B cell (primary cell): ENCODE results near the gene SYNE1. TPM values are rescaled to one million over a fixed set of nuclear protein-coding genes. Genes with fewer than 3 reads are reported as not detected.
"Not testable (repeated sequence)": the region's sequence is repeated elsewhere in the genome, so short reads cannot be mapped to it uniquely, and the experiment has no call there.

Experiments
- ATAC-seq: fragments of 200-7000 bp; cut with Tn5 transposase; one replicate; pipeline ENCODE4 v1.10.0; 2021; ENCODE audit warnings: low read depth, mild to moderate bottlenecking, moderate number of reproducible peaks, moderate library complexity
- CTCF ChIA-PET: fragments of 350-600 bp; sonication (Branson Sonifier 250); formaldehyde crosslinking; loops from one replicate; lab custom pipeline; 2021; ENCODE audit warnings: antibody characterized with exemption, inconsistent platforms; lab: Charles Lee
- POLR2A ChIA-PET: fragments of 350-600 bp; sonication (Branson Sonifier 250); formaldehyde crosslinking; loops from one replicate; lab custom pipeline; 2021; ENCODE audit warnings: antibody characterized with exemption; lab: Charles Lee
- DNase-seq: peaks from one replicate; pipeline ENCODE4 v3.0.0; 2013
- H2AFZ ChIP-seq: 2 replicates; pipeline ENCODE4 v1.6.1; 2012; ENCODE audit warnings: mild to moderate bottlenecking, low read depth, low read length; ENCODE audit not compliant: insufficient read depth, poor library complexity, severe bottlenecking
- H3K27ac ChIP-seq, 2 donors: 1 replicate in 1 of 2; 2 replicates in 1 of 2; pipeline ENCODE4 v1.5.1; 2012 to 2013; ENCODE audit warnings: low read length in 2 of 2, mild to moderate bottlenecking in 2 of 2, moderate library complexity in 1 of 2
- H3K27me3 ChIP-seq, 4 experiments: fragments of 200-600 bp in 1 of 4; sonication (generic) in 1 of 4; replicated peaks in 1 of 4; 1 replicate in 2 of 4; 2 replicates in 2 of 4; pipeline versions ENCODE4 v1.6.1 to v1.7.0; 2013 to 2016; ENCODE audit warnings: low read length in 3 of 4, mild to moderate bottlenecking in 2 of 4, mixed read lengths in 1 of 4, moderate library complexity in 1 of 4; ENCODE audit not compliant: insufficient read depth in 4 of 4, control insufficient read depth in 3 of 4; ENCODE audit errors: control extremely low read depth in 1 of 4
- H3K36me3 ChIP-seq, 2 experiments: replicated peaks in 1 of 2; 1 replicate in 1 of 2; 2 replicates in 1 of 2; pipeline versions ENCODE4 v1.6.1 to v1.7.1; 2013; ENCODE audit warnings: low read length in 1 of 2; ENCODE audit not compliant: insufficient read depth in 2 of 2, control insufficient read depth in 1 of 2; ENCODE audit errors: control extremely low read depth in 1 of 2, extremely low read depth in 1 of 2
- H3K4me1 ChIP-seq, 2 donors: fragments of 200-600 bp in 1 of 2; sonication (generic) in 1 of 2; 1 replicate in 1 of 2; 2 replicates in 1 of 2; pipeline versions ENCODE4 v1.5.1 to v1.6.1; 2013 to 2017; ENCODE audit warnings: low read length in 2 of 2; ENCODE audit not compliant: control insufficient read depth in 2 of 2, insufficient read depth in 2 of 2
- H3K4me2 ChIP-seq: replicated peaks from 2 replicates; pipeline ENCODE3; 2012; ENCODE audit warnings: mild to moderate bottlenecking, low read depth, low read length; ENCODE audit not compliant: poor library complexity, severe bottlenecking
- H3K4me3 ChIP-seq, 5 experiments: fragments of 200-600 bp in 1 of 5; sonication (generic) in 1 of 5; 1 replicate in 3 of 5; 2 replicates in 2 of 5; pipeline versions ENCODE4 v1.5.1 to v1.7.0; 2011 to 2016; ENCODE audit warnings: low read length in 4 of 5, mild to moderate bottlenecking in 4 of 5, low read depth in 2 of 5, control low read depth in 1 of 5, moderate library complexity in 1 of 5; ENCODE audit not compliant: insufficient read depth in 1 of 5; ENCODE audit errors: control extremely low read depth in 1 of 5, extremely low read depth in 1 of 5
- H3K79me2 ChIP-seq: fragments of 200-600 bp; sonication (generic); one replicate; pipeline ENCODE4 v1.6.0; 2016; ENCODE audit warnings: low read length; ENCODE audit not compliant: control insufficient read depth, insufficient read depth
- H3K9ac ChIP-seq: fragments of 200-600 bp; sonication (generic); 2 replicates; pipeline ENCODE4 v1.6.1; 2017; ENCODE audit warnings: mild to moderate bottlenecking, low read length, moderate library complexity
- H3K9me3 ChIP-seq, 3 donors: one replicate each; pipeline versions ENCODE4 v1.6.1 to v1.7.1; 2013; ENCODE audit warnings: low read length in 2 of 3; ENCODE audit not compliant: control insufficient read depth in 2 of 3, insufficient read depth in 1 of 3; ENCODE audit errors: control extremely low read depth in 1 of 3
- H4K20me1 ChIP-seq: 2 replicates; pipeline ENCODE4 v1.6.0; 2012; ENCODE audit warnings: mild to moderate bottlenecking, low read length; ENCODE audit not compliant: insufficient read depth, control insufficient read depth, poor library complexity, severe bottlenecking
- H3K27ac Mint-ChIP-seq: one replicate; pipeline ENCODE4 v1.8.0; 2021; ENCODE audit warnings: mixed read lengths
- H3K27me3 Mint-ChIP-seq: one replicate; pipeline ENCODE4 v1.8.0; 2021; ENCODE audit warnings: mixed read lengths
- H3K4me1 Mint-ChIP-seq: one replicate; pipeline ENCODE4 v1.8.0; 2021; ENCODE audit warnings: mixed read lengths
- H3K4me3 Mint-ChIP-seq: one replicate; pipeline ENCODE4 v1.8.0; 2021; ENCODE audit warnings: mixed read lengths
- H3K9me3 Mint-ChIP-seq: one replicate; pipeline ENCODE4 v1.8.0; 2022; ENCODE audit warnings: mixed read lengths; ENCODE audit not compliant: insufficient read depth
- EZH2 ChIP-seq: IDR thresholded peaks from 2 replicates; pipeline ENCODE4 v1.6.1; 2012; ENCODE audit warnings: borderline replicate concordance, low read depth, mild to moderate bottlenecking, moderate library complexity, low read length; ENCODE audit not compliant: insufficient read depth, poor library complexity, severe bottlenecking
- WGBS: methylation state at CpG from one replicate; pipeline ENCODE4 v1.1.5; 2013; ENCODE audit warnings: missing lambda C conversion rate; ENCODE audit not compliant: insufficient coverage; 5-methylcytosine and 5-hydroxymethylcytosine counted together
- intact Hi-C: fragments of 100-400 bp; cut with micrococcal nuclease; formaldehyde crosslinking; loops from one replicate; pipeline ENCODE4 v1.10.0; 2022
- polyA plus RNA-seq: library from polyadenylated mRNA; depleted of rRNA; stranded (reverse); fragments of >200 nt; gene quantifications from 2 replicates; pipeline ENCODE4 v1.2.3, GENCODE V29; 2012
- total RNA-seq, 2 donors: library from RNA; stranded (reverse); fragments of 120-200 nt in 1 of 2; gene quantifications; 1 replicate in 1 of 2; 2 replicates in 1 of 2; pipeline versions ENCODE4 v1.2.3 to v1.2.4, GENCODE V29; 2013 to 2022
- TF ChIP-seq, protein P1 (sequence below): fragments of 200-600 bp; IDR thresholded peaks from one replicate; pipeline ENCODE4 v1.8.0; 2022; ENCODE audit warnings: antibody characterized with exemption, mild to moderate bottlenecking

The SYNE1 gene
- total and polyA plus RNA-seq, 2 donors (not counting 1 experiment from before 2014, with no cell fraction given): 49.2 to 108 TPM

DNA sequence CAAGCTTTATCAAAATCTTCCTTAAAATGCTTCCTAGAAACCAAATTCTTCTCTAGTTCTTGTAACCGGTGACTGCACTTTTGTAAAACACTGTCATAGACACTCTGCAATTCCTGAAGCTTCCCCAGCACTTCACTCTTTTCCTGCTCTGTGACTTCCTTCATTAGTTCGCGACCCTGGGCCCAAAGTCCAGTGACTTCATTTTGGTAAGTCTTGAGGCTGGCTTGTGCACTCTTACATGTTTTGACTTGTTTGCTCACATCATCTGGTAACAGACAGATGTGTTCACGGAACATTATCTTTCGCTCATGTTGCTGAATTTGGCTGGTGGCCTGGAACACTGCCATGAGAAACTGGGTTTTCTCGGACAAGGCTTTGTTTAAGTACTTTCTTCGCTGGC, 306.2 kb downstream of the SYNE1 start:
- POLR2A ChIA-PET: no interaction called here

DNA sequence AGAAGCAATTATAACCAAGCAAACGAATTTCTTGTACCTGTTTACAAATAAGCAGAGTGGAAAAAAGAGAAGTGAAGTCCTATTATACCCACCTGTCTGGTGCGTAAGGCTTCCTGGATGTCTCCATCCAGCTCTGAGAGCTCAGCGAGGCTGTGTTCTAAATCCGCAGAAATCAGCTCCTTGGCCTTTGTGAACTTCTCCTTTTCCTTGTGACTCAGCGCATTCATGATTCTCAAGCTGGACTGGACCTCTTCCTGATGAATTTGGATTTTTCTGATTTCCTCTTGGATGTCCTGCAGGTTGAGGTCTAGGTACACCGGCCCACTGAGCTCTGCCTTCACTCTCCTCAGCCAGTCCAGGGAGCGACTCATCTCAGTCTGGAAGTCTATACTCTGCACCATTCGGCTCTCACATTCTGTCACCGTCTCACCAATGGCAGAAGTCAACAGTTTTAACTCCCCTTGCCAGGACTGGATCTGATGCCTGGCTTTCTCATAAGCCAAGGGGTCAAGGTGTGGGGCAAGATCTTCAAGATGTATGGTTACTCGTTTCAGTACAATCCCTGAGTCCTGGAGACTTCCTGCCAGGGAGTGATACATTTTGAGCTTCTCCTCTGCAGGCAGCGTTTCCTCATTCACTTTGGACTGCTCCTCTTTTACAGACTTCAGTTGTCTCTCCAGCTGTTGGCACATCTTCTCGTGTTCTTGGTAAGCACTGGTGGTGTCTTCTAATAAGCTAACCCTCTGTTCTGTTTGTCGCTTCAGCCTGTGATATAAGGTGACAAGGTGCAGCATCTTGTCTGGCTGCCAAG, 307.3 kb downstream of the SYNE1 start:
- H3K4me3 ChIP-seq: no peak overlapping the region
- no peak for DNase-seq
- WGBS: 72% methylated on average over 12 of the region's 13 CpGs
- no peaks in the 10 kb centered on the region for H3K79me2 ChIP-seq
- no peaks in the 10 kb centered on the region for H4K20me1 ChIP-seq
- ATAC-seq: no peak
- no peak overlapping the region for H3K27ac ChIP-seq
- no peak overlapping the region for H2AFZ ChIP-seq
- CTCF ChIA-PET: interaction anchor here (0.6 to 2.1 kb wide), 2 partner anchors 9 to 797 kb away, joined by 3 to 11 read pairs; no protein-coding TSS in a partner anchor
- no peak for TF ChIP-seq EZH2
- TF ChIP-seq, protein P1, sequence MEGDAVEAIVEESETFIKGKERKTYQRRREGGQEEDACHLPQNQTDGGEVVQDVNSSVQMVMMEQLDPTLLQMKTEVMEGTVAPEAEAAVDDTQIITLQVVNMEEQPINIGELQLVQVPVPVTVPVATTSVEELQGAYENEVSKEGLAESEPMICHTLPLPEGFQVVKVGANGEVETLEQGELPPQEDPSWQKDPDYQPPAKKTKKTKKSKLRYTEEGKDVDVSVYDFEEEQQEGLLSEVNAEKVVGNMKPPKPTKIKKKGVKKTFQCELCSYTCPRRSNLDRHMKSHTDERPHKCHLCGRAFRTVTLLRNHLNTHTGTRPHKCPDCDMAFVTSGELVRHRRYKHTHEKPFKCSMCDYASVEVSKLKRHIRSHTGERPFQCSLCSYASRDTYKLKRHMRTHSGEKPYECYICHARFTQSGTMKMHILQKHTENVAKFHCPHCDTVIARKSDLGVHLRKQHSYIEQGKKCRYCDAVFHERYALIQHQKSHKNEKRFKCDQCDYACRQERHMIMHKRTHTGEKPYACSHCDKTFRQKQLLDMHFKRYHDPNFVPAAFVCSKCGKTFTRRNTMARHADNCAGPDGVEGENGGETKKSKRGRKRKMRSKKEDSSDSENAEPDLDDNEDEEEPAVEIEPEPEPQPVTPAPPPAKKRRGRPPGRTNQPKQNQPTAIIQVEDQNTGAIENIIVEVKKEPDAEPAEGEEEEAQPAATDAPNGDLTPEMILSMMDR: no peak
- no peaks in the 10 kb centered on the region for H3K9me3 ChIP-seq
- no peak overlapping the region for H3K27ac Mint-ChIP-seq
- H3K4me1 ChIP-seq: no peaks in the 10 kb centered on the region
- peaks cover 8% of the 10 kb centered on the region for H3K27me3 Mint-ChIP-seq
- H3K27me3 ChIP-seq: no peaks in the 10 kb centered on the region
- no peaks in the 10 kb centered on the region for H3K36me3 ChIP-seq
- POLR2A ChIA-PET: no interaction called here
- intact Hi-C loops: loop anchor here (10.0 kb wide), 1 partner anchor 565 kb away; no protein-coding TSS in a partner anchor
- H3K9ac ChIP-seq: no peak overlapping the region
- H3K4me1 Mint-ChIP-seq: no peaks in the 10 kb centered on the region
- no peaks in the 10 kb centered on the region for H3K9me3 Mint-ChIP-seq
- H3K4me3 Mint-ChIP-seq: no peak overlapping the region
- no peak overlapping the region for H3K4me2 ChIP-seq

More for the DNA sequence above, 306.2 kb downstream of the SYNE1 start:
- no peaks in the 10 kb centered on the region for H3K4me1 Mint-ChIP-seq
- H3K27ac ChIP-seq: no peak overlapping the region
- CTCF ChIA-PET: interaction anchor here (2.1 kb wide), 1 partner anchor 8 kb away, joined by 11 read pairs; no protein-coding TSS in a partner anchor
- no peaks in the 10 kb centered on the region for H4K20me1 ChIP-seq
- no peak overlapping the region for H3K4me2 ChIP-seq
- no peak overlapping the region for H3K4me3 ChIP-seq
- H3K79me2 ChIP-seq: no peaks in the 10 kb centered on the region
- ATAC-seq (no peak), DNase-seq (no peak)
- H3K9ac ChIP-seq: no peak overlapping the region
- no peaks in the 10 kb centered on the region for H3K9me3 ChIP-seq
- no peaks in the 10 kb centered on the region for H3K9me3 Mint-ChIP-seq
- H3K27ac Mint-ChIP-seq: no peak overlapping the region
- no peak for TF ChIP-seq EZH2
- TF ChIP-seq, protein P1: no peak
- 94% methylated on average over 7 of the region's 7 CpGs for WGBS
- no peak overlapping the region for H3K4me3 Mint-ChIP-seq
- H3K4me1 ChIP-seq: no peaks in the 10 kb centered on the region
- no peak overlapping the region for H2AFZ ChIP-seq
- H3K36me3 ChIP-seq: no peaks in the 10 kb centered on the region
- intact Hi-C loops: loop anchor here (10.0 kb wide), 1 partner anchor 566 kb away; no protein-coding TSS in a partner anchor
- H3K27me3 ChIP-seq: no peaks in the 10 kb centered on the region
- peaks cover 8% of the 10 kb centered on the region for H3K27me3 Mint-ChIP-seq

DNA sequence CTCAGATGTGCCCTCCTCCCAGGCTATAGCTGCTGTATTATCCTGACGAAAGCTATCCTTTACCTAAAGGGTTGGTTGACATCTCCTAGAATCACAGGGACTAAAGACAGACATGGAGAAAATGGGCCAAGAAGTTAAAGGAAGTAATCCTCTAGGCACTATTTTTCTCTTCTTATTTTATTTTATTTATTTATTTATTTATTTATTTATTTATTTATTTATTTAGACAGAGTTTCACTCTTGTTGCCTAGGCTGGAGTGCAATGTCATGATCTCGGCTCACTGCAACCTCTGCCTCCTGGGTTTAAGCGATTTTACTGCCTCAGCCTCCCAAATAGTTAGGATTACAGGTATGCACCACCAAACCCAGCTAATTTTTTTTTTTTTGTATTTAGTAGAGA, 309.0 kb downstream of the SYNE1 start:
- H3K27ac ChIP-seq, H3K27ac Mint-ChIP-seq, H3K4me3 ChIP-seq, H3K4me2 ChIP-seq, ATAC-seq, H4K20me1 ChIP-seq, H3K9me3 ChIP-seq, H3K4me1 Mint-ChIP-seq, H3K27me3 ChIP-seq, H3K4me3 Mint-ChIP-seq, H3K4me1 ChIP-seq, intact Hi-C loops, H3K9ac ChIP-seq, H2AFZ ChIP-seq, POLR2A ChIA-PET, H3K36me3 ChIP-seq, H3K79me2 ChIP-seq, H3K9me3 Mint-ChIP-seq, DNase-seq: not testable (repeated sequence)
- 80% methylated on average over 1 of the region's 3 CpGs for WGBS
- H3K27me3 Mint-ChIP-seq: peaks cover 10% of the 10 kb centered on the region
- CTCF ChIA-PET: interaction anchor here (1.1 kb wide), 1 partner anchor 10 kb away, joined by 6 read pairs; no protein-coding TSS in a partner anchor
